H9 (cell line): ENCODE data around the gene HLTF. TPM values are rescaled to one million over a fixed set of nuclear protein-coding genes. Genes with fewer than 3 reads are reported as not detected.
A peak's percentile ranks its signal among the peaks of the same experiment; 100 is the strongest.

ENCODE experiments used
- DNase-seq: peaks from one replicate; pipeline ENCODE4 v3.0.0-alpha.2; 2017
- H2AFZ ChIP-seq: one replicate; pipeline ENCODE4 v1.6.1; 2013; ENCODE audit warnings: mild to moderate bottlenecking, low read length, control low read depth, moderate library complexity
- H2AK5ac ChIP-seq: 2 replicates; pipeline ENCODE4 v1.6.1; 2013; ENCODE audit warnings: low read length, control low read depth, mixed read lengths; ENCODE audit not compliant: insufficient read length
- H2BK120ac ChIP-seq: one replicate; pipeline ENCODE4 v1.6.1; 2013; ENCODE audit warnings: low read depth, mild to moderate bottlenecking, low read length, control low read depth, inconsistent platforms; ENCODE audit not compliant: poor library complexity, severe bottlenecking
- H2BK12ac ChIP-seq: 2 replicates; pipeline ENCODE4 v1.6.1; 2013; ENCODE audit warnings: low read length, control low read depth, mixed read lengths, low read depth; ENCODE audit not compliant: insufficient read length
- H2BK15ac ChIP-seq: 2 replicates; pipeline ENCODE4 v1.6.1; 2013; ENCODE audit warnings: low read depth, low read length, control low read depth
- H2BK20ac ChIP-seq: one replicate; pipeline ENCODE4 v1.6.1; 2013; ENCODE audit warnings: low read depth, mild to moderate bottlenecking, low read length, control low read depth, inconsistent platforms; ENCODE audit not compliant: poor library complexity, severe bottlenecking
- H2BK5ac ChIP-seq: 2 replicates; pipeline ENCODE4 v1.6.1; 2013; ENCODE audit warnings: low read length, control low read depth, mixed read lengths; ENCODE audit not compliant: insufficient read length
- H3K14ac ChIP-seq: 2 replicates; pipeline ENCODE4 v1.6.1; 2013; ENCODE audit warnings: low read length, control low read depth; ENCODE audit not compliant: insufficient read depth
- H3K18ac ChIP-seq: 2 replicates; pipeline ENCODE4 v1.6.1; 2013; ENCODE audit warnings: low read depth, mild to moderate bottlenecking, mixed read lengths, low read length, control low read depth; ENCODE audit not compliant: insufficient read length
- H3K23ac ChIP-seq: 2 replicates; pipeline ENCODE4 v1.6.1; 2013; ENCODE audit warnings: low read length, control low read depth, mixed read lengths, low read depth; ENCODE audit not compliant: insufficient read length
- H3K23me2 ChIP-seq: 2 replicates; pipeline ENCODE4 v1.6.1; 2013; ENCODE audit warnings: low read depth, mild to moderate bottlenecking, mixed read lengths, low read length, control low read depth; ENCODE audit not compliant: insufficient read length, poor library complexity, severe bottlenecking
- H3K27ac ChIP-seq: 2 replicates; pipeline ENCODE4 v1.5.1; 2013; ENCODE audit warnings: low read length, control low read depth, mixed read lengths, low read depth; ENCODE audit not compliant: insufficient read length
- H3K27me3 ChIP-seq: 2 replicates; pipeline ENCODE4 v1.6.1; 2013; ENCODE audit warnings: low read length, control low read depth, inconsistent platforms; ENCODE audit not compliant: insufficient read depth
- H3K4ac ChIP-seq: 2 replicates; pipeline ENCODE4 v1.6.1; 2013; ENCODE audit warnings: low read depth, mild to moderate bottlenecking, control low read depth, inconsistent platforms, low read length, moderate library complexity
- H3K4me1 ChIP-seq: 2 replicates; pipeline ENCODE4 v1.6.1; 2013; ENCODE audit warnings: low read length, control low read depth, inconsistent platforms; ENCODE audit not compliant: insufficient read depth
- H3K4me2 ChIP-seq: 2 replicates; pipeline ENCODE4 v1.6.1; 2013; ENCODE audit warnings: low read length, control low read depth, mixed read lengths; ENCODE audit not compliant: insufficient read length, insufficient read depth
- H3K56ac ChIP-seq: 2 replicates; pipeline ENCODE4 v1.6.1; 2013; ENCODE audit warnings: low read depth, mild to moderate bottlenecking, mixed read lengths, low read length, control low read depth; ENCODE audit not compliant: insufficient read length
- H3K79me1 ChIP-seq: 2 replicates; pipeline ENCODE4 v1.6.1; 2013; ENCODE audit warnings: low read depth, mild to moderate bottlenecking, moderate library complexity, low read length, control low read depth, inconsistent platforms; ENCODE audit not compliant: insufficient read depth, poor library complexity, severe bottlenecking
- H3K79me2 ChIP-seq: 2 replicates; pipeline ENCODE4 v1.6.1; 2013; ENCODE audit warnings: low read length, control low read depth, inconsistent platforms; ENCODE audit not compliant: insufficient read depth
- H3K9ac ChIP-seq: 2 replicates; pipeline ENCODE4 v1.6.1; 2013; ENCODE audit warnings: low read length, control low read depth, mixed read lengths; ENCODE audit not compliant: insufficient read length; ENCODE audit errors: extremely low read depth
- H3K9me3 ChIP-seq: one replicate; pipeline ENCODE4 v1.6.1; 2013; ENCODE audit warnings: low read depth, low read length, inconsistent platforms; ENCODE audit not compliant: control insufficient read depth
- H3T11ph ChIP-seq: one replicate; pipeline ENCODE4 v1.6.1; 2013; ENCODE audit warnings: mild to moderate bottlenecking, low read length, control low read depth, inconsistent platforms
- H4K20me1 ChIP-seq: one replicate; pipeline ENCODE4 v1.6.1; 2013; ENCODE audit not compliant: control insufficient read depth, insufficient read length, insufficient read depth
- H4K5ac ChIP-seq: 2 replicates; pipeline ENCODE4 v1.6.1; 2013; ENCODE audit warnings: low read depth, mild to moderate bottlenecking, mixed read lengths, low read length, control low read depth; ENCODE audit not compliant: insufficient read length
- H4K8ac ChIP-seq: replicated peaks from 2 replicates; pipeline ENCODE4 v1.6.1; 2013; ENCODE audit warnings: low read length, control low read depth, mixed read lengths, low read depth; ENCODE audit not compliant: insufficient read length
- H4K91ac ChIP-seq: 2 replicates; pipeline ENCODE4 v1.6.1; 2013; ENCODE audit warnings: low read depth, mild to moderate bottlenecking, moderate library complexity, mixed read lengths, low read length, control low read depth; ENCODE audit not compliant: insufficient read length
- H3K27ac Mint-ChIP-seq, 3 experiments: 2 replicates in 2 of 3; 3 replicates in 1 of 3; pipeline ENCODE4 v1.8.0; 2020 to 2021; ENCODE audit warnings: mixed read lengths in 3 of 3, mild to moderate bottlenecking in 1 of 3, moderate library complexity in 1 of 3
- H3K27me3 Mint-ChIP-seq: 2 replicates; pipeline ENCODE4 v1.8.0; 2021; ENCODE audit warnings: low read depth, mild to moderate bottlenecking, moderate library complexity, mixed read lengths
- H3K36me3 Mint-ChIP-seq, 3 experiments: 2 replicates in 2 of 3; 3 replicates in 1 of 3; pipeline ENCODE4 v1.8.0; 2020 to 2021; ENCODE audit warnings: low read depth in 3 of 3, mixed read lengths in 3 of 3; ENCODE audit not compliant: insufficient read depth in 1 of 3
- H3K4me1 Mint-ChIP-seq, 2 experiments: 2 replicates each; pipeline ENCODE4 v1.8.0; 2020; ENCODE audit warnings: mixed read lengths in 2 of 2
- H3K4me3 Mint-ChIP-seq, 2 experiments: 2 replicates in 1 of 2; 3 replicates in 1 of 2; pipeline ENCODE4 v1.8.0; 2020 to 2021; ENCODE audit warnings: mild to moderate bottlenecking in 2 of 2, mixed read lengths in 2 of 2, moderate library complexity in 1 of 2
- H3K9me3 Mint-ChIP-seq, 2 experiments: 2 replicates in 1 of 2; 3 replicates in 1 of 2; pipeline ENCODE4 v1.8.0; 2020; ENCODE audit warnings: mild to moderate bottlenecking in 2 of 2, mixed read lengths in 2 of 2, moderate library complexity in 1 of 2
- CTCF ChIP-seq: fragments of 200-600 bp; sonication (generic); conservative IDR thresholded peaks from 3 replicates; pipeline ENCODE4 v1.8.0; 2021; ENCODE audit warnings: antibody characterized with exemption, mild to moderate bottlenecking
- WGBS: extraction: QIAGEN DNeasy Blood & Tissue Kit; methylation state at CpG from one replicate; pipeline ENCODE4 v1.1.7; 2013; ENCODE audit warnings: missing lambda C conversion rate, low lambda C conversion rate, mixed read lengths; ENCODE audit not compliant: insufficient read length; ENCODE audit errors: extremely low coverage; 5-methylcytosine and 5-hydroxymethylcytosine counted together
- total RNA-seq: library from RNA; stranded (reverse); gene quantifications from 2 replicates; pipeline ENCODE4 v1.2.1, GENCODE V29; 2021

The HLTF gene
- total RNA-seq, 1 experiment from 2014 or later, result 41.5 TPM

- no peak overlapping the region for H2BK120ac ChIP-seq
- no peak overlapping the region for H2BK5ac ChIP-seq
- no peak overlapping the region for H4K5ac ChIP-seq
- no peak overlapping the region for H2BK20ac ChIP-seq
- no peak overlapping the region for H2AFZ ChIP-seq
- H2BK15ac ChIP-seq, result no peak overlapping the region
- no peak overlapping the region for H3K4ac ChIP-seq
- H3K56ac ChIP-seq, result no peak overlapping the region
- no peaks in the 10 kb centered on the region for H3K9me3 ChIP-seq
- H2BK12ac ChIP-seq, result no peak overlapping the region
- H3K9me3 Mint-ChIP-seq, result no peaks in the 10 kb centered on the region
- no peaks in the 10 kb centered on the region for H4K20me1 ChIP-seq
- no peak for DNase-seq
- H3K27ac ChIP-seq, result no peak overlapping the region
- no peak overlapping the region for H4K8ac ChIP-seq
- H3K27me3 ChIP-seq, result no peaks in the 10 kb centered on the region
- H2AK5ac ChIP-seq, result no peak overlapping the region
- no peak overlapping the region for H4K91ac ChIP-seq
- no peak overlapping the region for H3K14ac ChIP-seq
- no peak overlapping the region for H3K4me2 ChIP-seq
- H3K4me1 Mint-ChIP-seq, result peaks cover 26 to 31% of the 10 kb centered on the region in 2 experiments
- H3K9ac ChIP-seq, result no peak overlapping the region
- H3K18ac ChIP-seq, result no peak overlapping the region
- no peak overlapping the region for H3K4me3 Mint-ChIP-seq
- peaks cover 2% of the 10 kb centered on the region for H3K27me3 Mint-ChIP-seq
- no peaks in the 10 kb centered on the region for H3K23me2 ChIP-seq
- WGBS, result no CpG with 5 or more reads among the region's 5 CpGs
- H3K79me1 ChIP-seq, result no peaks in the 10 kb centered on the region
- H3K23ac ChIP-seq, result no peak overlapping the region
- 0 out of 2 replicates have a peak, but pooled peaks cover 2% of the 10 kb centered on the region for H3K79me2 ChIP-seq
- H3K4me1 ChIP-seq, result peaks cover 6% of the 10 kb centered on the region; the same call in 1 of the 2 replicates
- no peak overlapping the region for H3T11ph ChIP-seq
- H3K36me3 Mint-ChIP-seq, result peaks cover 2 to 24% (median 20%) of the 10 kb centered on the region in 3 experiments; a peak in 5 of 7 replicates
- peak overlapping the region in 1 of 3 experiments; percentile 11; a peak in 3 of 7 replicates for H3K27ac Mint-ChIP-seq
- no peak for TF ChIP-seq CTCF
Measured at GRCh38 chr3:148998297-148998696, 88.0 kb downstream of the HLTF start.
